NCI-H1436 treated with DMSO at 0.1 percent for 48 hours (cell line): Measurements from ENCODE around the gene FXYD2.
"Not testable (repeated sequence)": the region's sequence is repeated elsewhere in the genome, so short reads cannot be mapped to it uniquely, and the experiment has no call there.

ENCODE experiments used
- DNase-seq: peaks from one replicate; lab custom pipeline; 2025; lab: John Stamatoyannopoulos, UW

The FXYD2 gene

GRCh38 chr11:117824571-117825537, at the start of gene FXYD2:
TSS of gene FXYD2 (minus strand) at chr11:117824744. CDS start at chr11:117824678, 66 bp downstream.
- no peak for DNase-seq

GRCh38 chr11:117873828-117874125, 49.2 kb upstream of the FXYD2 start:
- DNase-seq, result no peak

- DNase-seq, result no peak
Measured at GRCh38 chr11:117872975-117873827, 48.7 kb upstream of the FXYD2 start.

GRCh38 chr11:117872420-117872961, 47.9 kb upstream of the FXYD2 start:
- no peak for DNase-seq

- no peak for DNase-seq
Measured at GRCh38 chr11:117871784-117872183, 47.2 kb upstream of the FXYD2 start.

- DNase-seq, result no peak
Measured at GRCh38 chr11:117871160-117871559, 46.6 kb upstream of the FXYD2 start.

GRCh38 chr11:117870103-117870952, 45.8 kb upstream of the FXYD2 start:
- DNase-seq, result no peak

GRCh38 chr11:117869604-117870003, 45.1 kb upstream of the FXYD2 start:
- no peak for DNase-seq

GRCh38 chr11:117868815-117869561, 44.4 kb upstream of the FXYD2 start:
- peak; percentile 50 for DNase-seq

GRCh38 chr11:117868088-117868487, 43.5 kb upstream of the FXYD2 start:
- no peak for DNase-seq

GRCh38 chr11:117866526-117866925, 42.0 kb upstream of the FXYD2 start:
- DNase-seq, result no peak

GRCh38 chr11:117865546-117865945, 41.0 kb upstream of the FXYD2 start:
- not testable (repeated sequence) for DNase-seq

- no peak for DNase-seq
Measured at GRCh38 chr11:117863383-117863782, 38.8 kb upstream of the FXYD2 start.

GRCh38 chr11:117862753-117863152, 38.2 kb upstream of the FXYD2 start:
- DNase-seq, result no peak

GRCh38 chr11:117862019-117862725, 37.6 kb upstream of the FXYD2 start:
- no peak for DNase-seq

- peak; percentile 88 for DNase-seq
Measured at GRCh38 chr11:117861151-117862018, 36.8 kb upstream of the FXYD2 start.

GRCh38 chr11:117860139-117860538, 35.6 kb upstream of the FXYD2 start:
- DNase-seq, result no peak

GRCh38 chr11:117859488-117860112, 35.1 kb upstream of the FXYD2 start:
- DNase-seq, result no peak

GRCh38 chr11:117859061-117859460, 34.5 kb upstream of the FXYD2 start:
- no peak for DNase-seq
